Endodermal cell (in vitro differentiated cells): ENCODE data around the gene ZIM2. TPM values are rescaled to one million over a fixed set of nuclear protein-coding genes. Genes with fewer than 3 reads are reported as not detected.

Experiments used
- DNase-seq: peaks from one replicate; pipeline ENCODE4 v3.0.0-alpha.2; 2017
- H3K27ac ChIP-seq: 2 replicates; pipeline ENCODE4 v1.5.1; 2013; ENCODE audit warnings: mild to moderate bottlenecking, low read depth, low read length, moderate library complexity
- H3K27me3 ChIP-seq: 2 replicates; pipeline ENCODE4 v1.6.1; 2013; ENCODE audit warnings: mild to moderate bottlenecking, low read length, moderate library complexity; ENCODE audit not compliant: insufficient read depth, control insufficient read depth, poor library complexity, severe bottlenecking
- H3K36me3 ChIP-seq: 2 replicates; pipeline ENCODE4 v1.7.0; 2013; ENCODE audit warnings: mild to moderate bottlenecking, low read length, moderate library complexity; ENCODE audit not compliant: control insufficient read depth, insufficient read depth
- H3K4me1 ChIP-seq: one replicate; pipeline ENCODE4 v1.7.0; 2013; ENCODE audit warnings: low read length; ENCODE audit not compliant: control insufficient read depth, insufficient read depth
- H3K4me3 ChIP-seq: 2 replicates; pipeline ENCODE4 v1.5.1; 2013; ENCODE audit warnings: mild to moderate bottlenecking, low read length, moderate library complexity
- H3K9ac ChIP-seq: 2 replicates; pipeline ENCODE4 v1.6.1; 2013; ENCODE audit warnings: mild to moderate bottlenecking, low read length, moderate library complexity; ENCODE audit not compliant: poor library complexity, severe bottlenecking; ENCODE audit errors: extremely low read depth
- H3K9me3 ChIP-seq: 2 replicates; pipeline ENCODE4 v1.6.1; 2013; ENCODE audit warnings: mild to moderate bottlenecking, low read length, moderate library complexity; ENCODE audit not compliant: control insufficient read depth
- H3K27ac Mint-ChIP-seq: 2 replicates; pipeline ENCODE4 v1.8.0; 2020; ENCODE audit warnings: mixed read lengths
- H3K27me3 Mint-ChIP-seq: 2 replicates; pipeline ENCODE4 v1.8.0; 2021; ENCODE audit warnings: mild to moderate bottlenecking, mixed read lengths; ENCODE audit not compliant: insufficient read depth
- H3K36me3 Mint-ChIP-seq: 2 replicates; pipeline ENCODE4 v1.8.0; 2020; ENCODE audit warnings: low read depth, mixed read lengths
- H3K4me1 Mint-ChIP-seq: 2 replicates; pipeline ENCODE4 v1.8.0; 2020; ENCODE audit warnings: mixed read lengths
- H3K4me3 Mint-ChIP-seq: 2 replicates; pipeline ENCODE4 v1.8.0; 2020; ENCODE audit warnings: mild to moderate bottlenecking, moderate library complexity, mixed read lengths
- H3K9me3 Mint-ChIP-seq: 2 replicates; pipeline ENCODE4 v1.8.0; 2020; ENCODE audit warnings: mild to moderate bottlenecking, mixed read lengths
- WGBS, 2 experiments: methylation state at CpG; one replicate each; pipeline versions ENCODE4 v1.1.5 to v1.1.7; 2013; ENCODE audit warnings: missing lambda C conversion rate in 2 of 2, mixed read lengths in 1 of 2; ENCODE audit not compliant: insufficient coverage in 1 of 2, insufficient read length in 1 of 2; 5-methylcytosine and 5-hydroxymethylcytosine counted together
- total RNA-seq, 2 donors: library from RNA; stranded (reverse); fragmentation: NEBNext Ultra II Directional in 1 of 2; extraction: Animal tissue kit (Norgen Biotek cat#: 25700) in 1 of 2; gene quantifications; 2 replicates in 1 of 2; 3 replicates in 1 of 2; pipeline ENCODE4 v1.2.1, GENCODE V29; 2021
- TF ChIP-seq, protein P1 (sequence below): fragments of 200-600 bp; sonication (generic); conservative IDR thresholded peaks from 2 replicates; pipeline ENCODE4 v1.5.0; 2021; ENCODE audit warnings: antibody characterized with exemption, mild to moderate bottlenecking

Gene ZIM2
- total RNA-seq, 2 donors from 2014 or later, result not detected

DNA sequence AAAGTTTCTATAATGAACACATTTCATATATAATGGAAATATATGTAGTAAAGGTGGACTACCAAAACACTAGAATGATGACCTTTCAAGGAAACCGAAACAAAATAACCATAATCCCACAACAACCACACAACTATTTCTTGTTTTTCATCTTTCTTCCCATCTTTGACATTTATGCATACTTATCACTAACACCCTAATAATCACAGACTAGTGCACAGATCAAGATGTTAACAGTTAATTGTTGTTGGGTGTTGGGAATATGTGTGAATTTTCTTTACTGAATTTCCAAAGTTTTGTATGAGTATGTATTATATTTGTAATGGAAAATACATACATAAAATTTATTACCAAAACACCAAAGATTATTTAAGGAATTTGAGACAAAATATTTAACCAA is 30.3 kb downstream of the ZIM2 start:
- Mint-ChIP-seq H3K27ac (no peak overlapping the region), H3K27me3 (no peaks in the 10 kb centered on the region), H3K9me3 (peaks cover 94% of the 10 kb centered on the region), H3K36me3 (no peaks in the 10 kb centered on the region), H3K4me3 (no peak overlapping the region), H3K4me1 (no peaks in the 10 kb centered on the region)
- Histone ChIP-seq H3K27me3 (no peaks in the 10 kb centered on the region), H3K36me3 (no peaks in the 10 kb centered on the region), H3K4me1 (no peaks in the 10 kb centered on the region), H3K9ac (no peak overlapping the region), H3K4me3 (no peak overlapping the region), H3K9me3 (peaks cover 80% of the 10 kb centered on the region), H3K27ac (no peak overlapping the region)
- no peak for DNase-seq
- TF ChIP-seq, protein P1, sequence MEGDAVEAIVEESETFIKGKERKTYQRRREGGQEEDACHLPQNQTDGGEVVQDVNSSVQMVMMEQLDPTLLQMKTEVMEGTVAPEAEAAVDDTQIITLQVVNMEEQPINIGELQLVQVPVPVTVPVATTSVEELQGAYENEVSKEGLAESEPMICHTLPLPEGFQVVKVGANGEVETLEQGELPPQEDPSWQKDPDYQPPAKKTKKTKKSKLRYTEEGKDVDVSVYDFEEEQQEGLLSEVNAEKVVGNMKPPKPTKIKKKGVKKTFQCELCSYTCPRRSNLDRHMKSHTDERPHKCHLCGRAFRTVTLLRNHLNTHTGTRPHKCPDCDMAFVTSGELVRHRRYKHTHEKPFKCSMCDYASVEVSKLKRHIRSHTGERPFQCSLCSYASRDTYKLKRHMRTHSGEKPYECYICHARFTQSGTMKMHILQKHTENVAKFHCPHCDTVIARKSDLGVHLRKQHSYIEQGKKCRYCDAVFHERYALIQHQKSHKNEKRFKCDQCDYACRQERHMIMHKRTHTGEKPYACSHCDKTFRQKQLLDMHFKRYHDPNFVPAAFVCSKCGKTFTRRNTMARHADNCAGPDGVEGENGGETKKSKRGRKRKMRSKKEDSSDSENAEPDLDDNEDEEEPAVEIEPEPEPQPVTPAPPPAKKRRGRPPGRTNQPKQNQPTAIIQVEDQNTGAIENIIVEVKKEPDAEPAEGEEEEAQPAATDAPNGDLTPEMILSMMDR, result no peak
- WGBS, 2 experiments, result 70% methylated on average over 1 of the region's 1 CpG; no CpG with 5 or more reads in 1 of the 2 experiments

DNA sequence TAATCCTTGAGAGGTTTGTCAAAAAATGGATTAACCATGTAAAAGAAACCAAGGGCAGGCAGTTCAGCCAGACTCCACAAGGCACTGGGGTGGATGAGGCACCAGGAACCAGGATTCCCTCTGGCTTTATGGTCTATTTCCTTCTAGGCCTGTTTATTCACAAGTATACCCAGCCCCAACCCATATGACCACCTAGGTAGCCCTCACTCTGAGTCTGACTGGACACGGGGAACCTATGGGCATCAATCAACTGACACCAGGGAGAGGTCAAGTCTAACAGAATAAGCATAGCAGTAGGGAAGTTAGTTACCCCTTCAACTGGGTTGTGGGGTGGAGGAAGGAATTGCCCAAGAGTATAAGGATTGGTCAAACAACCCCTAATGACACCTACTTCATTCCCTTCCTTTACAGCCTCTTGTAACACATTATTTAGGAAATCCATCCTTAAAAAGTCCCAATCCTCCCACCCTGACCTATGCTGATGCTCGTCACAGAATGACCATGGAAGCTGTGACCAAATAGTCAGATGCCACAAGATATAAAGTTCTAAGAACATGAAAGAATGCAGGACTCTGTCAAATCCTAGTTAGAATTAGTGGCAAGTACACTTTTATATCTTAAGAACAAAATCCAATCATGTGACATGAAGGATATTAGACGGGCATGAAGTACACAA is 31.7 kb downstream of the ZIM2 start:
- H3K36me3 Mint-ChIP-seq, result no peaks in the 10 kb centered on the region
- no peak overlapping the region for H3K9ac ChIP-seq
- no peak overlapping the region for H3K27ac ChIP-seq
- peaks cover 94% of the 10 kb centered on the region for H3K9me3 Mint-ChIP-seq
- no peaks in the 10 kb centered on the region for H3K36me3 ChIP-seq
- no peaks in the 10 kb centered on the region for H3K27me3 Mint-ChIP-seq
- no peak overlapping the region for H3K4me3 Mint-ChIP-seq
- no peak overlapping the region for H3K27ac Mint-ChIP-seq
- H3K27me3 ChIP-seq, result no peaks in the 10 kb centered on the region
- H3K4me1 ChIP-seq, result no peaks in the 10 kb centered on the region
- peaks cover 81% of the 10 kb centered on the region for H3K9me3 ChIP-seq
- H3K4me1 Mint-ChIP-seq, result no peaks in the 10 kb centered on the region
- WGBS, 2 experiments, result 73 to 83% methylated on average over 1 to 3 of the region's 3 CpGs
- TF ChIP-seq, protein P1, result no peak
- H3K4me3 ChIP-seq, result peak overlapping the region; percentile 12
- no peak for DNase-seq

DNA sequence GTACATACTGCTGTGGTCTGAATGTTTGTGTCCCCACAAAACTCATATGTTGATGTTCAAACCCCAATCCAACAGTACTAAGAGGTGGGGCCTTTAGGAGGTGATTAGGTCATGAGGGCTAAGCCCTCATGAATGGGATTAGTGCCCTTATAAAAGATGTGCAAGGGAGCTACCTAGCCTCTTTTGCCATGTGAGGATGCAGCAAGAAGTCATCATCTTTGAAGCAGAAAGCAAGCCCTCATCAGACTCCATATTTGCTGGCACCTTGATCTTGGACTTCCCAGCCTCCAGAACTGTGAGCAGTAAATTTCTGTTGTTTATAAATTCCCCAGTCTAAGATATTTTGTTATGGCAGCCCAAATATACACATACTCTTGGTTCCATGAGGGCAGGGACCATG is 33.9 kb downstream of the ZIM2 start:
- no peak overlapping the region for H3K4me3 Mint-ChIP-seq
- no peak overlapping the region for H3K27ac Mint-ChIP-seq
- TF ChIP-seq, protein P1, result no peak
- no peaks in the 10 kb centered on the region for H3K36me3 Mint-ChIP-seq
- DNase-seq, result no peak
- Histone ChIP-seq H3K36me3 (no peaks in the 10 kb centered on the region), H3K27ac (no peak overlapping the region), H3K4me1 (no peaks in the 10 kb centered on the region), H3K27me3 (no peaks in the 10 kb centered on the region), H3K9me3 (peaks cover 83% of the 10 kb centered on the region), H3K9ac (no peak overlapping the region), H3K4me3 (peak overlapping the region; percentile 28)
- no peaks in the 10 kb centered on the region for H3K27me3 Mint-ChIP-seq
- H3K4me1 Mint-ChIP-seq, result no peaks in the 10 kb centered on the region
- peaks cover 93% of the 10 kb centered on the region for H3K9me3 Mint-ChIP-seq
